Activated naive CD8-positive, alpha-beta T cell (primary cell): Measurements from ENCODE around the gene LUZP2.
"Not testable (repeated sequence)": the region's sequence is repeated elsewhere in the genome, so short reads cannot be mapped to it uniquely, and the experiment has no call there.

Experiments
- H3K27ac Mint-ChIP-seq: one replicate; pipeline ENCODE4 v1.8.0; 2021; ENCODE audit warnings: mixed read lengths
- H3K27me3 Mint-ChIP-seq: one replicate; pipeline ENCODE4 v1.8.0; 2021; ENCODE audit warnings: mixed read lengths
- H3K36me3 Mint-ChIP-seq: one replicate; pipeline ENCODE4 v1.8.0; 2021; ENCODE audit warnings: mixed read lengths
- H3K4me1 Mint-ChIP-seq: one replicate; pipeline ENCODE4 v1.8.0; 2021; ENCODE audit warnings: low read depth, mixed read lengths
- H3K4me3 Mint-ChIP-seq: one replicate; pipeline ENCODE4 v1.8.0; 2021; ENCODE audit warnings: mild to moderate bottlenecking, mixed read lengths
- H3K9me3 Mint-ChIP-seq: one replicate; pipeline ENCODE4 v1.8.0; 2021; ENCODE audit warnings: low read depth, mixed read lengths

LUZP2 gene

GRCh38 chr11:24993903-24994302 is 497.1 kb downstream of the LUZP2 start:
- not testable (repeated sequence) for H3K4me1 Mint-ChIP-seq, H3K36me3 Mint-ChIP-seq, H3K27ac Mint-ChIP-seq, H3K4me3 Mint-ChIP-seq, H3K27me3 Mint-ChIP-seq
- peaks cover 11% of the 10 kb centered on the region for H3K9me3 Mint-ChIP-seq

- H3K9me3 Mint-ChIP-seq, H3K27ac Mint-ChIP-seq, H3K27me3 Mint-ChIP-seq, H3K36me3 Mint-ChIP-seq, H3K4me1 Mint-ChIP-seq, H3K4me3 Mint-ChIP-seq: not testable (repeated sequence)
Observed at GRCh38 chr11:24999929-25000328, 503.1 kb downstream of the LUZP2 start.

GRCh38 chr11:25037431-25037830 is 540.6 kb downstream of the LUZP2 start:
- Mint-ChIP-seq H3K27ac (no peak overlapping the region), H3K27me3 (no peaks in the 10 kb centered on the region), H3K9me3 (peaks cover 24% of the 10 kb centered on the region), H3K4me3 (no peak overlapping the region), H3K36me3 (no peaks in the 10 kb centered on the region), H3K4me1 (no peaks in the 10 kb centered on the region)

GRCh38 chr11:25038131-25038530 is 541.3 kb downstream of the LUZP2 start:
- H3K27me3 Mint-ChIP-seq, result no peaks in the 10 kb centered on the region
- H3K4me3 Mint-ChIP-seq, result no peak overlapping the region
- no peaks in the 10 kb centered on the region for H3K36me3 Mint-ChIP-seq
- no peak overlapping the region for H3K27ac Mint-ChIP-seq
- H3K9me3 Mint-ChIP-seq, result peaks cover 27% of the 10 kb centered on the region
- no peaks in the 10 kb centered on the region for H3K4me1 Mint-ChIP-seq

- H3K9me3 Mint-ChIP-seq, result peaks cover 19% of the 10 kb centered on the region
- H3K27ac Mint-ChIP-seq, result no peak overlapping the region
Observed at GRCh38 chr11:25039165-25039564, 542.3 kb downstream of the LUZP2 start.

GRCh38 chr11:25048632-25049031 is 551.8 kb downstream of the LUZP2 start:
- no peak overlapping the region for H3K4me3 Mint-ChIP-seq
- peaks cover 6% of the 10 kb centered on the region for H3K9me3 Mint-ChIP-seq
- H3K36me3 Mint-ChIP-seq, result no peaks in the 10 kb centered on the region
- no peak overlapping the region for H3K27ac Mint-ChIP-seq
- H3K27me3 Mint-ChIP-seq, result no peaks in the 10 kb centered on the region
- H3K4me1 Mint-ChIP-seq, result no peaks in the 10 kb centered on the region

More at GRCh38 chr11:25039165-25039564, 542.3 kb downstream of the LUZP2 start:
- no peaks in the 10 kb centered on the region for H3K4me1 Mint-ChIP-seq
- H3K4me3 Mint-ChIP-seq, result no peak overlapping the region
- H3K36me3 Mint-ChIP-seq, result no peaks in the 10 kb centered on the region
- H3K27me3 Mint-ChIP-seq, result no peaks in the 10 kb centered on the region

- Mint-ChIP-seq H3K4me1 (no peaks in the 10 kb centered on the region), H3K4me3 (no peak overlapping the region), H3K9me3 (peaks cover 11% of the 10 kb centered on the region), H3K27ac (no peak overlapping the region), H3K27me3 (no peaks in the 10 kb centered on the region), H3K36me3 (no peaks in the 10 kb centered on the region)
Observed at GRCh38 chr11:25052844-25053243, 556.0 kb downstream of the LUZP2 start.

GRCh38 chr11:25057861-25058260 is 561.0 kb downstream of the LUZP2 start:
- Mint-ChIP-seq H3K36me3 (no peaks in the 10 kb centered on the region), H3K27me3 (no peaks in the 10 kb centered on the region), H3K27ac (no peak overlapping the region), H3K4me3 (no peak overlapping the region), H3K9me3 (peaks cover 12% of the 10 kb centered on the region), H3K4me1 (no peaks in the 10 kb centered on the region)

GRCh38 chr11:25065746-25066145 is 568.9 kb downstream of the LUZP2 start:
- no peaks in the 10 kb centered on the region for H3K4me1 Mint-ChIP-seq

GRCh38 chr11:25066706-25067105 is 569.9 kb downstream of the LUZP2 start:
- no peaks in the 10 kb centered on the region for H3K4me1 Mint-ChIP-seq
- no peaks in the 10 kb centered on the region for H3K36me3 Mint-ChIP-seq
- H3K9me3 Mint-ChIP-seq, result peaks cover 9% of the 10 kb centered on the region
- no peak overlapping the region for H3K4me3 Mint-ChIP-seq
- no peaks in the 10 kb centered on the region for H3K27me3 Mint-ChIP-seq
- H3K27ac Mint-ChIP-seq, result no peak overlapping the region

More at GRCh38 chr11:25065746-25066145, 568.9 kb downstream of the LUZP2 start:
- Mint-ChIP-seq H3K27ac (no peak overlapping the region), H3K27me3 (no peaks in the 10 kb centered on the region), H3K4me3 (no peak overlapping the region), H3K9me3 (peaks cover 9% of the 10 kb centered on the region), H3K36me3 (no peaks in the 10 kb centered on the region)

- Mint-ChIP-seq H3K27ac (no peak overlapping the region), H3K4me3 (no peak overlapping the region), H3K9me3 (peaks cover 9% of the 10 kb centered on the region), H3K4me1 (no peaks in the 10 kb centered on the region), H3K27me3 (no peaks in the 10 kb centered on the region), H3K36me3 (no peaks in the 10 kb centered on the region)
Observed at GRCh38 chr11:25068451-25068850, 571.6 kb downstream of the LUZP2 start.

GRCh38 chr11:25094085-25094802 is 597.4 kb downstream of the LUZP2 start:
- H3K4me3 Mint-ChIP-seq, result no peak overlapping the region
- no peaks in the 10 kb centered on the region for H3K36me3 Mint-ChIP-seq
- H3K9me3 Mint-ChIP-seq, result peaks cover 6% of the 10 kb centered on the region
- H3K27me3 Mint-ChIP-seq, result no peaks in the 10 kb centered on the region
- H3K4me1 Mint-ChIP-seq, result no peaks in the 10 kb centered on the region
- H3K27ac Mint-ChIP-seq, result no peak overlapping the region

GRCh38 chr11:25119416-25119815 is 622.6 kb downstream of the LUZP2 start:
- Mint-ChIP-seq H3K4me1 (no peaks in the 10 kb centered on the region), H3K4me3 (no peak overlapping the region), H3K36me3 (no peaks in the 10 kb centered on the region), H3K27ac (no peak overlapping the region), H3K27me3 (no peaks in the 10 kb centered on the region), H3K9me3 (peaks cover 8% of the 10 kb centered on the region)
